ENCODE measurements around the gene AIP. TPM values are rescaled to one million over a fixed set of nuclear protein-coding genes. Genes with fewer than 3 reads are reported as not detected.

AIP gene
- total RNA-seq, 4 donors from 2014 or later: 30.5 to 58.4 (median 42.2) TPM

GRCh38 chr11:67490727-67491065, 7.9 kb downstream of the AIP start:
- DNase-seq (ENCODE audit: low spot score in 2 of 2): peak in 1 of 2 donors; percentile 76
- 80% methylated on average over 14 of the region's 15 CpGs for WGBS

GRCh38 chr11:67491276-67492068, 8.6 kb downstream of the AIP start:
- TF ChIP-seq POLR2A (IDR thresholded peaks at IDR 0.05) (no peak), POLR2AphosphoS5 (IDR thresholded peaks at IDR 0.05) (no peak), CTCF (IDR thresholded peaks at IDR 0.05) (no peak), EP300 (IDR thresholded peaks at IDR 0.05) (no peak)
- Histone ChIP-seq H3K27me3 (no peaks in the 10 kb centered on the region), H3K27ac (no peak overlapping the region), H3K4me3 (no peak overlapping the region), H3K9me3 (no peaks in the 10 kb centered on the region), H3K36me3 (peaks cover 82% of the 10 kb centered on the region), H3K4me1 (peaks cover 2% of the 10 kb centered on the region)
- 82% methylated on average over 15 of the region's 24 CpGs for WGBS
- DNase-seq (ENCODE audit: low spot score in 2 of 2): peak in 1 of 2 donors; percentile 73

More at GRCh38 chr11:67490727-67491065, 7.9 kb downstream of the AIP start:
- no peak for TF ChIP-seq EP300 (IDR thresholded peaks at IDR 0.05)
- TF ChIP-seq POLR2A (IDR thresholded peaks at IDR 0.05): no peak
- TF ChIP-seq POLR2AphosphoS5 (IDR thresholded peaks at IDR 0.05): no peak
- no peak for TF ChIP-seq CTCF (IDR thresholded peaks at IDR 0.05)
- Histone ChIP-seq H3K9me3 (no peaks in the 10 kb centered on the region), H3K36me3 (peaks cover 76% of the 10 kb centered on the region), H3K4me3 (no peak overlapping the region), H3K27me3 (no peaks in the 10 kb centered on the region), H3K4me1 (peaks cover 8% of the 10 kb centered on the region), H3K27ac (no peak overlapping the region)

GRCh38 chr11:67492069-67492727, 9.4 kb downstream of the AIP start:
- no peak for TF ChIP-seq CTCF (IDR thresholded peaks at IDR 0.05)
- no peak for TF ChIP-seq POLR2AphosphoS5 (IDR thresholded peaks at IDR 0.05)
- TF ChIP-seq EP300 (IDR thresholded peaks at IDR 0.05): no peak
- no peak for TF ChIP-seq POLR2A (IDR thresholded peaks at IDR 0.05)
- Histone ChIP-seq H3K9me3 (no peaks in the 10 kb centered on the region), H3K36me3 (peaks cover 84% of the 10 kb centered on the region), H3K4me1 (no peaks in the 10 kb centered on the region), H3K4me3 (no peak overlapping the region), H3K27me3 (no peaks in the 10 kb centered on the region), H3K27ac (no peak overlapping the region)
- WGBS: 93% methylated on average over 6 of the region's 19 CpGs
- peak in 1 of 2 donors; percentile 74 for DNase-seq (ENCODE audit: low spot score in 2 of 2)

GRCh38 chr11:67492801-67493547, 10.1 kb downstream of the AIP start:
- Histone ChIP-seq H3K36me3 (peaks cover 84% of the 10 kb centered on the region), H3K9me3 (no peaks in the 10 kb centered on the region), H3K4me3 (no peak overlapping the region), H3K4me1 (no peaks in the 10 kb centered on the region), H3K27ac (no peak overlapping the region), H3K27me3 (no peaks in the 10 kb centered on the region)
- 84% methylated on average over 35 of the region's 46 CpGs for WGBS
- no peak for TF ChIP-seq CTCF (IDR thresholded peaks at IDR 0.05)
- TF ChIP-seq POLR2A (IDR thresholded peaks at IDR 0.05): no peak
- TF ChIP-seq EP300 (IDR thresholded peaks at IDR 0.05): no peak
- no peak for TF ChIP-seq POLR2AphosphoS5 (IDR thresholded peaks at IDR 0.05)
- peak in 1 of 2 donors; percentile 74 for DNase-seq (ENCODE audit: low spot score in 2 of 2)

Measured in suprapubic skin (tissue), 4 donors.